NCI-H226 (cell line): ENCODE results near the gene TEX14.

Experiments
- DNase-seq: peaks from one replicate; pipeline ENCODE4 v3.0.0-alpha.2; 2015

The TEX14 gene

GRCh38 chr17:58517378-58517927 is 174.4 kb downstream of the TEX14 start:
- no peak for DNase-seq

DNA sequence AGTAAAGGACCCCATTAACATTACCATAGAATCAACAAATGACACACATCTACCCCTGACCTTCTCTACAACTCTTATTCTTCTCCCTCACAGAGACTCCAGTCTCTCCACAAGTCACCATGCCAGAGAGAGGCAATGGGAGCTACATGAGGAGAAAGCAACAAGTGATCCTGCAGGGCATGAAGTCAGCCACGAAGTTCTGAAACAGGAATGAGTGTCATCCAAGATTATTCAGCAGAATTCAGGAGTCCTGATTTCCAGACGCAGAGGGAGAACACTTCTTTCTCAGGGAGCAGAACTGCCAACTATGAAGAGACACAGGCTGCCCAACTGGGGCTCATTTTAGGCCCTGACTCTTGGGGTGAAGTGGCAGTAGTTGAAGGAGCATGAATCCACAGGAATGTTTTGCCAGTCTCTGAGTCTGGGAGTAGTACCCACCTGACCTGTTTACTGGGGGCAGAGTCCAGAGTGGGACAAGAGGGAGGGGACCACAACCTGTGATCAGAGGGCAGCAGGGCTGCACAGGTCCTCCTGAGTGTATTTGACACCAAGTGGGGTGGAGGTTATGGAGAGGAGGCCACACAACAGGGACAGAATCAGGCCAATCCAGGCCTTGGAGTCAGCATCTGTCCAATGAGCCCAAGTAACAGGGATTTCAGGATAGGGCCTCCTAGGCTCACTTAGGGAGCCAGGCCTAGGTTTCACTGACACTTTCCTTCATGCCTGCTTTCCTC is 175.0 kb downstream of the TEX14 start:
- DNase-seq = no peak

DNA sequence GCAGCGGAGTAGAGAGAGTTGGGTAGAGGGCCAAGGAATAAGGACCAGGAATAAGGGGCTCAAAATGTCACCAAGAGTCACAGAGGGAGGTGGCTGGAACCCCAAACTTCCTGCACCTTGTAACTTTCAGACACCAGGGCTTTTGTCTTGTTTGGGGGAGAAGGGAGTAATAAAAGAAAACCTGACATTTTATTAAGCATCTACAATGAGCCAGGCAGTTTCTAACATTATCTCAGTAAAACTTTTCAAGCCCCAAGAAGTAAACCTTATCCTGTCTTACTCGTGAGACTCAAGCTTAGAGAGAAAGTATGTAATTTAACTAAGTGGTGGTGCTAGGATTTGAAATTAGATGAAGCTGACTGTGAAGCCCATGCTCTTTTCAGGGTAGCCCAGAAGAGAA is 176.6 kb downstream of the TEX14 start:
- DNase-seq = no peak

DNA sequence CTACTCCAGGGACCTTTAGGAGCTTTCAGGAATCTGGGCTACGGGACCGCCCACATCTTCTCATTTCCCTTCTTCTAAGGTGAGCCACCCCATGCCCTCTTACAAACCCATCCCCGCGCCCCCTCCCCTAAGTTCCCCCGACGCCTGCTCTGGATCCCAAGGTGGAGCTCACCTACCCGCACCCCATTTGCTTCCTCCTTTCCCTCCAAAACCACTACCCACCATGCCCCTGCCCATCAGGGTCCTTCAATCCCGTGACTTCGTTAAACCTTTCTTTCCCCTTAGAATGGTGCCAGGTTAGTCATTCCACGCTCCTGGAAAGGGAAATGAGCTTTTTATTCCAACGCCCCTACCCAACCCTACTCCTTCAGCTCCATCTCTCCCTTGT is 177.1 kb downstream of the TEX14 start:
- no peak for DNase-seq

DNA sequence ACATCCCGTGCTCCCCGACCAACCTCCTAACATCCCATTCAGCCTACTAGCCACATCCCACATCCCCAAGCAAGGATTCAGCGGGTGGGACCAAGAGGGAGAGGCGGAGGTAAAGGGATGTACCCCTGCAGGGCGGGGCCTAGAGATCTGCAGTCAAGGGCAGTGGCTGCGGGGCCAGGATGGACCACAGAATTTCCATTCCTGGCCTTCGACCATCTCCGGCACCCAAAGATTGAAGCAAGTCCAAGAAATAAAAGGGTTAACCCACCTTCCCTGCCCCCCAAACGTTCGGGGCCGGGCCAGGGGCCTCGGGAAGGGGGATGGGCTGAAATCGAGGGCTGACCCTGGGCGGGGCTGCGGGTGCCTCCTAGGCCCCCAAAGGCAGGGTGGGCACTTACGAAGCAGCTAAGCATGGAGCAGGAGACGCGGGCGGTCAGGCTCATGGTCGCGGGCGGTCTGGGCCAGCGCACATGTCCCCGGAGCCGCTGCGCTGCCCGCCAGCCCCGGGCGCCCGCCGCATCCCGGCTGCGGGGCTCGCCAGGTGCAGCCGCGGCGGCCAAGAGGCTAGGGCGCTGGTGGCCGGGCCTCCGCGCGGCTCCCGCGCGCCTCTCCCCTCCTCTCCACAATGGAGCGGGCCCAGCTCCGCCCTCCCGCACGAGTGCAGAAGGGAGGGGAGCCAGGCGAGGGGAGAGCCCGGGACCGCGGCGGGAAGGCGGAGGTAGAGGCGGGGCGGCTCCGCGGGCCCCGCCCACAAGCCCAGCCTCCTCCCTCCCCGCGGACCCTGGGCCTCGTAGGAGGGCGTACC is 177.7 kb downstream of the TEX14 start, which contains the start of gene MTMR4:
Gene MTMR4, minus strand, starts transcription at position 674 of the 805 bp plus-strand sequence. Its CDS starts 231 bp downstream, at position 443.
- peak; percentile 74 for DNase-seq

DNA sequence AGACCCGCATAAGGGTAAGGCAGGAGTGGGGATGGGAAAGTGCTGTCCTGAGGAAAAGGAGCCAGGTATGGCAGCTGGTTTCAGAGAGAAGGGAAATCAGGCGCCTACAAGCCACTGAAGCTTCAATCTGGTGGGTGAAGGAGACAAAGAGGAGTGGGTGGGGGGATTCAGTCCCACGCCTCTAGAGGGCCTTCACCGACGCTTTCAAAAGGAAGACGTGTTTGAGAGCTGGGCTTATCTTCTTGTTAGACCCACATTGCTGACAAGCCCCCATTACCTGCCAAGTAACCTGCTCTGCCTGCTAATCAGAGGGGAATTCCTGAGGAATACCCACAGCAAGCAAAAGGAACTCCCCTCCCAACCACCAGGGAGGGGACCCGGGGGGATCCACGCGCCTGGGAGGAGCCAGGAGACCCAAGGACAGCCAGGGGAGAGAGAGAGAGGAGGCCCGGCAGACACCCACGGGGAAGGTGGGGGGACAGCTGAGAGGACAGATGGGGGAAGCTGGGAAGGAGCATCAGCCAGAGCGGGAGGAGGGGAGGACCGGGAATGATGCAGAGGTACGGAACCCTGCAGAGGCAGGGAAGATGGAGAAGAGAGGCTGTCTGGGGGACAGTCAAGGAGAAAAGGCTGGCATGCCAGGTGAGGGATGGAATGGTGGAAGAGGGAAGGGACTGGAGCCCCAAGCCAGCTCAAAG is 178.4 kb downstream of the TEX14 start:
- no peak for DNase-seq

- DNase-seq = no peak
Measured at GRCh38 chr17:58510075-58510474, 181.8 kb downstream of the TEX14 start.

GRCh38 chr17:58508341-58509067 is 183.3 kb downstream of the TEX14 start:
- no peak for DNase-seq

DNA sequence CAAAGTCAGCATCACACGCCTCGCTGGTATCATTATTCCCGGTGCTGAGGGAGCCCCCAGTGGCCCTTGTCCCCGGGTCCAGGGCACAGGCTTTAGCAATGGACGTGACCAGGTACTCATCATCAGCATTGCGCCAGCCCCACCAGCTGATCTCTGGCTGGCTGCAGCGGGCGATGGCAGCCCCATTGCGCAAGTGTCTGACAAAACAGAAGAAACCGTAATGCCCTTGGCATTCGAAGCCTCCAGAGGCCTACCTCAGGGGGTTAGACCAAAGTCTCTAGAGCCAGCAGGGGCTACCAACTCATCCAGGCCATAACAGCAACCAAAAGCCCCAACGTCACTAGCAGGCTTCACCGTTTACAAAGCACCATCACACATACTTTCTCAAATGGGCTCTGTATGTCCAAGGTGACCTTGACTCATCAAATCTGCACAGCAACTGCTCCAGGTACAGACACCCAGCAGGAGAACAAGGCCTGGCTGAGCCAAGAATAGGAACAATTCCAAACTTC is 184.7 kb downstream of the TEX14 start:
- no peak for DNase-seq
